Epithelial cell of proximal tubule (primary cell): Measurements from ENCODE around the gene TUT7. TPM values are rescaled to one million over a fixed set of nuclear protein-coding genes. Genes with fewer than 3 reads are reported as not detected.
A peak's percentile ranks its signal among the peaks of the same experiment; 100 is the strongest.

Experiments
- DNase-seq: peaks from one replicate; pipeline ENCODE4 v3.0.0-alpha.2; 2011; ENCODE audit warnings: low read depth
- H3K4me3 ChIP-seq: 2 replicates; pipeline ENCODE4 v1.5.1; 2011; ENCODE audit warnings: low read depth, mild to moderate bottlenecking, low read length
- CTCF ChIP-seq: conservative IDR thresholded peaks from 2 replicates; pipeline ENCODE4 v1.5.1; 2012; ENCODE audit warnings: low read depth, mild to moderate bottlenecking, low read length
- total RNA-seq: library from RNA; depleted of rRNA; stranded (reverse); fragments of >200 nt; gene quantifications from 2 replicates; pipeline ENCODE4 v1.2.3, GENCODE V29; 2015

Gene TUT7
- total RNA-seq, 1 donor from 2014 or later = 25.4 TPM

DNA sequence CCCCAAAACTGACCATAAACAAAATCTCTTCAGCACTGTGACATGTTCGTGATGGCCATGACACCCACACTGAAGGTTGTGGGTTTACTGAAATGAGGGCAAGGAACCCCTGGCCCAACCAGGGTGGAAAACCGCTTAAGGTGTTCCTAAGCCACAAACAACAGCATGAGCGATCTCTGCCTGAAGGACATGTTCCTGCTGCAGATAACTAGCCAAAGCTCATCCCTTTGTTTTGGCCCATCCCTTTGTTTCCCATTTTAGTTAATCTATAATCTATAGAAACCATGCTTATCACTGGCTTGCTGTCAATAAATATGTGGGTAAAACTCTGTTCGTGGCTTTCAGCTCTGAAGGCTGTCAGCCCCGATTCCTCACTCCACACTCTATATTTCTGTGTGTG, 21.8 kb upstream of the TUT7 start:
- no peak overlapping the region for H3K4me3 ChIP-seq
- no peak for TF ChIP-seq CTCF
- no peak for DNase-seq

DNA sequence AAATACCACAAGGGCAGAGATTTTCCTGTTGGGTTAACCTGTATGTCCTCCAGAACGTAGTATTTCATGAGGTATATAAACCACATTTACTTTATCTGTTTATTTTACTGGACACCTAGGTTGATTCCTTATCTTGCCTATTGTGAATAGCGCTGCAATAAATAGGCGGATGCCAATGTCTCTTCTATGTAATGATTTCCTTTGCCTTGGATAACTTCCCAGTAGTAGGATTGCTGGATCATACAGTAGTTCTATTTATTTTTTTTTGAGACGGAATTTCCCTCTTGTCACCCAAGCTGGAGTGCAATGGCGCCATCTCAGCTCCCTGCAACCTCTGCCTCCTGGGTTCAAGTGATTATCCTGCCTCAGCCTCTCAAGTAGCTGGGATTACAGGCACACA, 15.6 kb upstream of the TUT7 start:
- no peak for DNase-seq
- TF ChIP-seq CTCF = no peak

GRCh38 chr9:86368871-86369521, 14.8 kb upstream of the TUT7 start:
- TF ChIP-seq CTCF = no peak
- DNase-seq = peak; percentile 56
- no peak overlapping the region for H3K4me3 ChIP-seq

More for the DNA sequence above, 15.6 kb upstream of the TUT7 start:
- no peak overlapping the region for H3K4me3 ChIP-seq

GRCh38 chr9:86361176-86361575, 7.0 kb upstream of the TUT7 start:
- TF ChIP-seq CTCF = no peak
- no peak for DNase-seq
- no peak overlapping the region for H3K4me3 ChIP-seq

- no peak for TF ChIP-seq CTCF
- no peak overlapping the region for H3K4me3 ChIP-seq
- no peak for DNase-seq
These were observed 5.1 kb upstream of the TUT7 start for GRCh38 chr9:86359151-86359879.

DNA sequence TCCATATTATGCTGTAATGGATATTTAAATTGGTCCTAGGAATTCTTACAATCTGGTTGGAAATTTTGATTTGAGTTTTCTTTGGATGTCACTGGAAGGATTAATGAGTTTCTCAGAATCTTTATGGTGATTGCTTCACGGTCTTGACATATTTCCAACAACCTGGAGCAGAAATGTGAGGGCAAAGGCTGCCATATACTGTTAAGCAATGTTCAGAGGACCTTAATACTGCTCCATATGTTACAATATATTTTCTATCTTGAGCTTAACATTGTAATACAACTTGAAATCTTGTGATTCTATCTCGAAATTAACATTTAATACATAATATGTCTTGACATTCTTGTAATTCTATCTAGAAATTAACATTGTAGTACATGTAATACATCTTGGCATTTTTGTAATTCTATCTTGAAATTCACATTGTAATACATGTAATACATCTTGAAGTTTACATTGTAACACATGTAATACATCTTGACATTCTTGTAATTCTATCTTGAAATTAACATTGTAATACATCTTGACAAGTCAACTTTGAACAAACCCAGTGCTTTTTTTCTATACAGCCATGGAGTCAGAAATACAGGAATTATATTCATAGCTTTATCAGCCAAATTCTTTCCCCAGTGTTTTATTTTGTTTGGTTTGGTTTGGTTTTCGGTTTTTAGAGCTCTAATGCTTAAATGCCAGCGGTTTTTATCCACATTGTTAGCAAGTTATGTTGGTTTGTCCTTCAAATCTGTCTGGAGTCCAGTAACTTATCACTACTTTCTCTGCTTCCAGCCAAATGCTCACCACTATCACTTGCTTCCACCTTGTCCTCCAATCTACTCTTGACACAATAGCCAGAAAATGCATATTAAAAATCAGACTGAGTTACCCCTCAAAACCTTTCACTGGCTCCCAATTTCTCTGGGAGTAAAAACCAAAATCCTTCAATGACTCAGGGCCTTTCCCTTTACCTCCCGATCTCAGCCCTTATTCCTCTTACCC, 3.0 kb upstream of the TUT7 start:
- no peak for TF ChIP-seq CTCF

More for the DNA sequence above, 3.0 kb upstream of the TUT7 start:
- no peak for DNase-seq
- H3K4me3 ChIP-seq = no peak overlapping the region
